Mesendoderm (in vitro differentiated cells): ENCODE data around the gene UBAC2.

Experiments
- DNase-seq: peaks from one replicate; pipeline ENCODE4 v3.0.0; 2013
- H2AK5ac ChIP-seq: 2 replicates; pipeline ENCODE4 v1.6.1; 2013; ENCODE audit warnings: low read length, inconsistent platforms
- H2BK120ac ChIP-seq: 2 replicates; pipeline ENCODE4 v1.6.1; 2013; ENCODE audit warnings: low read depth, mild to moderate bottlenecking, low read length, moderate library complexity, mixed read lengths
- H2BK15ac ChIP-seq: replicated peaks from 2 replicates; pipeline ENCODE4 v1.6.1; 2013; ENCODE audit warnings: low read depth, mild to moderate bottlenecking, moderate library complexity
- H2BK5ac ChIP-seq: 2 replicates; pipeline ENCODE4 v1.6.1; 2013; ENCODE audit warnings: low read length, inconsistent platforms
- H3K18ac ChIP-seq: 2 replicates; pipeline ENCODE4 v1.6.1; 2013; ENCODE audit warnings: mild to moderate bottlenecking, low read length, mixed read lengths
- H3K23ac ChIP-seq: one replicate; pipeline ENCODE4 v1.6.1; 2013; ENCODE audit warnings: low read length
- H3K27ac ChIP-seq: 2 replicates; pipeline ENCODE4 v1.5.1; 2013; ENCODE audit warnings: low read depth, mild to moderate bottlenecking, inconsistent platforms, low read length, moderate library complexity
- H3K27me3 ChIP-seq: 2 replicates; pipeline ENCODE4 v1.6.1; 2013; ENCODE audit warnings: low read length, control low read depth, mild to moderate bottlenecking, inconsistent platforms; ENCODE audit not compliant: insufficient read depth, poor library complexity
- H3K36me3 ChIP-seq: 2 replicates; pipeline ENCODE4 v1.6.1; 2013; ENCODE audit warnings: low read length, inconsistent platforms; ENCODE audit not compliant: control insufficient read depth, insufficient read depth
- H3K4ac ChIP-seq: one replicate; pipeline ENCODE4 v1.6.1; 2013; ENCODE audit warnings: low read depth, mild to moderate bottlenecking, low read length, moderate library complexity
- H3K4me1 ChIP-seq: 2 replicates; pipeline ENCODE4 v1.6.1; 2013; ENCODE audit warnings: low read depth, low read length, inconsistent platforms; ENCODE audit not compliant: control insufficient read depth
- H3K4me2 ChIP-seq: 2 replicates; pipeline ENCODE4 v1.6.1; 2013; ENCODE audit warnings: low read length
- H3K4me3 ChIP-seq: 2 replicates; pipeline ENCODE4 v1.5.1; 2013; ENCODE audit warnings: mild to moderate bottlenecking, low read length
- H3K56ac ChIP-seq: one replicate; pipeline ENCODE4 v1.6.1; 2013; ENCODE audit warnings: low read length
- H3K79me1 ChIP-seq: 2 replicates; pipeline ENCODE4 v1.6.1; 2013; ENCODE audit warnings: low read length, inconsistent platforms
- H3K79me2 ChIP-seq: 2 replicates; pipeline ENCODE4 v1.6.1; 2013; ENCODE audit warnings: mild to moderate bottlenecking, low read length; ENCODE audit not compliant: control insufficient read depth, insufficient read depth
- H3K9ac ChIP-seq: 2 replicates; pipeline ENCODE4 v1.6.1; 2013; ENCODE audit warnings: low read length, inconsistent platforms
- H4K5ac ChIP-seq: one replicate; pipeline ENCODE4 v1.6.1; 2013; ENCODE audit warnings: low read length
- H4K8ac ChIP-seq: one replicate; pipeline ENCODE4 v1.6.1; 2013; ENCODE audit warnings: low read depth, mild to moderate bottlenecking, control low read depth, low read length, moderate library complexity
- WGBS: extraction: QIAGEN DNeasy Blood & Tissue Kit; methylation state at CpG from one replicate; pipeline ENCODE4 v1.1.7; 2013; ENCODE audit warnings: low lambda C conversion rate, missing lambda C conversion rate; ENCODE audit not compliant: insufficient coverage; ENCODE audit errors: extremely low coverage; 5-methylcytosine and 5-hydroxymethylcytosine counted together

Gene UBAC2

GRCh38 chr13:99326012-99326411 is 125.4 kb downstream of the UBAC2 start:
- Histone ChIP-seq H3K18ac (no peak overlapping the region), H3K27me3 (no peaks in the 10 kb centered on the region), H3K79me2 (no peaks in the 10 kb centered on the region)

DNA sequence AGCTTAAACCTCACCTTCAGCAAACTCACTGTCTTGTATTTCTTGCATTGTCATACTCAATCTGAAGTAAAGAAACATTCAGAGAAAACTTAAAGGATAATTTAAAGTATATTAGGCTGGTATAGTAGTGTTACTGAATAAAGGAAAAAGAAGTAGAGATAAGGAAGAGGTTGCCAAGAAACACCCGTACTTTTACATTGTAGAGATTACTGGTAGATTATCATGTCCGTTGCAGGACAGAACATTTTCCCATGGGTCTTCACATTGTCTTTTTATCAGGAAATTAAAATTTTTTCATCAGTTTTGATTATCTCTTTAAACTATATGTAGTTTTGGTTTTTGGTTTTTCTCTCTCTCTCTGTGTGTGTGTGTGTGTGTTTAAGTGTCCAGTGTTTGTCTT is 126.5 kb downstream of the UBAC2 start:
- H4K8ac ChIP-seq: no peak overlapping the region
- H3K4ac ChIP-seq: no peak overlapping the region
- H3K27me3 ChIP-seq: no peaks in the 10 kb centered on the region
- H3K18ac ChIP-seq: no peak overlapping the region
- H3K79me1 ChIP-seq: no peaks in the 10 kb centered on the region
- no peak overlapping the region for H3K27ac ChIP-seq
- no peak overlapping the region for H3K23ac ChIP-seq
- H3K9ac ChIP-seq: no peak overlapping the region
- H2BK15ac ChIP-seq: no peak overlapping the region
- no peak overlapping the region for H3K4me2 ChIP-seq
- H3K4me1 ChIP-seq: no peaks in the 10 kb centered on the region
- DNase-seq: no peak
- H3K36me3 ChIP-seq: no peaks in the 10 kb centered on the region
- H2BK5ac ChIP-seq: no peak overlapping the region
- H4K5ac ChIP-seq: no peak overlapping the region
- H3K4me3 ChIP-seq: no peak overlapping the region
- no peak overlapping the region for H2BK120ac ChIP-seq
- WGBS: no CpG with 5 or more reads among the region's 2 CpGs
- no peaks in the 10 kb centered on the region for H3K79me2 ChIP-seq
- H3K56ac ChIP-seq: no peak overlapping the region
- H2AK5ac ChIP-seq: no peak overlapping the region

More at GRCh38 chr13:99326012-99326411, 125.4 kb downstream of the UBAC2 start:
- Histone ChIP-seq H3K4me3 (no peak overlapping the region), H3K36me3 (no peaks in the 10 kb centered on the region), H3K4me1 (no peaks in the 10 kb centered on the region), H2BK120ac (no peak overlapping the region), H4K5ac (no peak overlapping the region), H3K23ac (no peak overlapping the region), H3K27ac (no peak overlapping the region), H3K56ac (no peak overlapping the region), H3K79me1 (no peaks in the 10 kb centered on the region), H2BK5ac (no peak overlapping the region), H3K4me2 (no peak overlapping the region), H3K9ac (no peak overlapping the region), H4K8ac (no peak overlapping the region), H3K4ac (no peak overlapping the region), H2AK5ac (no peak overlapping the region), H2BK15ac (no peak overlapping the region)
- DNase-seq: no peak

DNA sequence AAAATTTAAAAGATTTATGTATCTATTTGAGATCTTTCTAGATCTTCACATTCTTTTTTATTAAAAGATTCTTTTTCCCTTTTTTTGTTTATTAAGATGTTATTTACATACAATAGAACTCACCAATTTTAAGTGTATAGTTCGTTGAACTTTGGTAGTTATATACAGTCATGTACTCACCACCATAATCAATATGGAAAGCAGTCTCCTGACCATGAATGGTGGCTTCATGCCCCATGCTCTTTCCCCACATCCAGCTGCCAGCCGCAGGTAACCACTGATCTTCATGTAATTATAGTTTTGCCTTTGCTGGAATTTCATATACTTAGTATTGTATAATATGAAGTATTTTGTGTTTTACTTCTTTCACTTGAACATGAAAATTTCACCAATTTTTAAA is 127.1 kb downstream of the UBAC2 start:
- H3K27ac ChIP-seq: no peak overlapping the region
- H3K79me1 ChIP-seq: no peaks in the 10 kb centered on the region
- no peak overlapping the region for H3K23ac ChIP-seq
- H3K4me3 ChIP-seq: no peak overlapping the region
- H3K4me2 ChIP-seq: no peak overlapping the region
- no peak overlapping the region for H2BK120ac ChIP-seq
- no peaks in the 10 kb centered on the region for H3K27me3 ChIP-seq
- no peak overlapping the region for H2BK15ac ChIP-seq
- H2BK5ac ChIP-seq: no peak overlapping the region
- H3K36me3 ChIP-seq: no peaks in the 10 kb centered on the region
- H2AK5ac ChIP-seq: no peak overlapping the region
- H4K8ac ChIP-seq: no peak overlapping the region
- H3K4me1 ChIP-seq: no peaks in the 10 kb centered on the region
- no peaks in the 10 kb centered on the region for H3K79me2 ChIP-seq
- WGBS: no CpG with 5 or more reads among the region's 2 CpGs
- no peak overlapping the region for H3K56ac ChIP-seq
- no peak overlapping the region for H4K5ac ChIP-seq
- no peak overlapping the region for H3K9ac ChIP-seq
- DNase-seq: no peak
- no peak overlapping the region for H3K4ac ChIP-seq
- H3K18ac ChIP-seq: no peak overlapping the region

GRCh38 chr13:99329477-99329876 is 128.8 kb downstream of the UBAC2 start:
- Histone ChIP-seq H3K23ac (no peak overlapping the region), H2AK5ac (no peak overlapping the region), H3K4me2 (no peak overlapping the region), H3K4ac (no peak overlapping the region), H3K9ac (no peak overlapping the region), H3K56ac (no peak overlapping the region), H3K79me1 (no peaks in the 10 kb centered on the region), H2BK120ac (no peak overlapping the region), H2BK15ac (no peak overlapping the region), H3K18ac (no peak overlapping the region), H3K36me3 (no peaks in the 10 kb centered on the region), H4K5ac (no peak overlapping the region), H3K4me3 (no peak overlapping the region), H3K4me1 (no peaks in the 10 kb centered on the region), H4K8ac (no peak overlapping the region), H3K27me3 (no peaks in the 10 kb centered on the region), H3K27ac (no peak overlapping the region), H3K79me2 (no peaks in the 10 kb centered on the region), H2BK5ac (no peak overlapping the region)
- DNase-seq: no peak
- no CpG with 5 or more reads among the region's 1 CpG for WGBS

GRCh38 chr13:99330942-99331341 is 130.3 kb downstream of the UBAC2 start:
- no peak overlapping the region for H4K5ac ChIP-seq
- no peak overlapping the region for H3K4me3 ChIP-seq
- no peak overlapping the region for H2BK5ac ChIP-seq
- H2BK120ac ChIP-seq: no peak overlapping the region
- no peak overlapping the region for H3K56ac ChIP-seq
- no peak for DNase-seq
- H3K27ac ChIP-seq: no peak overlapping the region
- no peak overlapping the region for H4K8ac ChIP-seq
- no peak overlapping the region for H3K4me2 ChIP-seq
- no peaks in the 10 kb centered on the region for H3K4me1 ChIP-seq
- no peak overlapping the region for H3K4ac ChIP-seq
- no peaks in the 10 kb centered on the region for H3K36me3 ChIP-seq
- H2AK5ac ChIP-seq: no peak overlapping the region
- H3K9ac ChIP-seq: no peak overlapping the region
- no peak overlapping the region for H3K18ac ChIP-seq
- H3K79me2 ChIP-seq: no peaks in the 10 kb centered on the region
- H2BK15ac ChIP-seq: no peak overlapping the region
- no peaks in the 10 kb centered on the region for H3K79me1 ChIP-seq
- H3K23ac ChIP-seq: no peak overlapping the region
- H3K27me3 ChIP-seq: no peaks in the 10 kb centered on the region
- no CpG with 5 or more reads among the region's 6 CpGs for WGBS

DNA sequence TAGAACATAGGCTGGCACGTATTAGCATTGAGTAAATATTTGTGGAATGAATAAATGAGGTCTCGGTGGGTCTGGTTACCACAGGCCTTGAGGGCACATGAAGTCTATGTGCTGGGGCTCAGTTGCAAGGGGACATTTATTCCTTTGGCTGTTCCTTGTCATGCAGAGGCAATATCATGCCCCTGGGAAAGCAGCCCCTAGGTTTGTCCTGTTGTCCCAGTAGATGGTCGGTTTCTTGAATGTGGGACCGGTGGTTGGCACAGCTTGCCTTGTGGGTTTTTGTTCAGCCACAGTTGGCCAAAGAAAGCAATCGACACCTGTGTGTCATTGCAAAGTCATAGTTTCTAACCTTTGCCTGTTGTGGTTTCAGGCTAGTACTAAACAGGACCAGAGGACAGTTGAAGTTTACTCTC is 131.2 kb downstream of the UBAC2 start:
- H3K79me1 ChIP-seq: no peaks in the 10 kb centered on the region
- H2AK5ac ChIP-seq: no peak overlapping the region
- no peaks in the 10 kb centered on the region for H3K4me1 ChIP-seq
- no peak overlapping the region for H3K4me3 ChIP-seq
- H3K23ac ChIP-seq: no peak overlapping the region
- no peak overlapping the region for H4K8ac ChIP-seq
- no peak overlapping the region for H3K4me2 ChIP-seq
- H3K27me3 ChIP-seq: no peaks in the 10 kb centered on the region
- no peak overlapping the region for H2BK120ac ChIP-seq
- H2BK15ac ChIP-seq: no peak overlapping the region
- no peaks in the 10 kb centered on the region for H3K79me2 ChIP-seq
- no CpG with 5 or more reads among the region's 5 CpGs for WGBS
- H3K4ac ChIP-seq: no peak overlapping the region
- no peak overlapping the region for H2BK5ac ChIP-seq
- no peak overlapping the region for H3K9ac ChIP-seq
- no peak overlapping the region for H4K5ac ChIP-seq
- no peak for DNase-seq
- no peaks in the 10 kb centered on the region for H3K36me3 ChIP-seq
- H3K56ac ChIP-seq: no peak overlapping the region
- H3K27ac ChIP-seq: no peak overlapping the region
- H3K18ac ChIP-seq: no peak overlapping the region
